ENCODE results near the gene ARL17B.
A peak's percentile ranks its signal among the peaks of the same experiment; 100 is the strongest.
"Not testable (repeated sequence)": the region's sequence is repeated elsewhere in the genome, so short reads cannot be mapped to it uniquely, and the experiment has no call there.

The ARL17B gene

DNA sequence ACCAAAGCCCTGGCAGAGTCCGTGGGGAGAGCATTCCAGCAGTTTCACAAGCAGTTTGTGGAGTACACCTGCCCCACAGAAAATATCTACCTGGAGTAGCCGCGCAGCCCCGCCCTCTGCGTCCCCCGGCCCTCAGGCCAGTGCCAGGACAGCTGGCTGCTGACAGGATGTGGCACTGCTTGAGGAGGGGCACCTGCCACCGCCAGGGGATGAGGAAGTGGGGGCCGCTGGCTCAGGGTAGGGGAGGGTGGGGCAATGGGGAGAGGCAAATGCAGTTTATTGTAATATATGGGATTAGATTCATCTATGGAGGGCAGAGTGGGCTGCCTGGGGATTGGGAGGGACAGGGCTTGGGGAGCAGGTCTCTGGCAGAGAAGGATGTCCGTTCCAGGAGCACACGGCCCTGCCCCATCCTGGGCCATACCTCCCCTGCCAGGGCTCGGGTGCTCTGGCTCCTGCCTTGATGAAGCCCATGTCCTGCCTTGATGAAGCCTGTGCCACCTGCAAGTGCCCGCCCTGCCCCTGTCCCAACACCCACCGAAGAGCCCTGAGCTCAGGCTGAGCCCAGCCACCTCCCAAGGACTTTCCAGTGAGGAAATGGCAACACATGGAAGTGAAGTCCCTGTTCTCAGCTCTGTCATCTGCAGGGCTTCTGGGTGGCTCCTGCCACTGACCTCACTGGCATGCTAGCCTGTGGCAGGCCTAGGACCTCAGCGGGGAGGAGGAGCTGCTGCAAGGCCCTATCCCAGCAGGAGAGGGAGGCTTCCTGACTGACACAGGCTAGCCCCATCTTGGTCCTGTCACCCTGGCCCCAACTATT is 116.4 kb downstream of the ARL17B start:
- DNase-seq, result not testable (repeated sequence)

DNA sequence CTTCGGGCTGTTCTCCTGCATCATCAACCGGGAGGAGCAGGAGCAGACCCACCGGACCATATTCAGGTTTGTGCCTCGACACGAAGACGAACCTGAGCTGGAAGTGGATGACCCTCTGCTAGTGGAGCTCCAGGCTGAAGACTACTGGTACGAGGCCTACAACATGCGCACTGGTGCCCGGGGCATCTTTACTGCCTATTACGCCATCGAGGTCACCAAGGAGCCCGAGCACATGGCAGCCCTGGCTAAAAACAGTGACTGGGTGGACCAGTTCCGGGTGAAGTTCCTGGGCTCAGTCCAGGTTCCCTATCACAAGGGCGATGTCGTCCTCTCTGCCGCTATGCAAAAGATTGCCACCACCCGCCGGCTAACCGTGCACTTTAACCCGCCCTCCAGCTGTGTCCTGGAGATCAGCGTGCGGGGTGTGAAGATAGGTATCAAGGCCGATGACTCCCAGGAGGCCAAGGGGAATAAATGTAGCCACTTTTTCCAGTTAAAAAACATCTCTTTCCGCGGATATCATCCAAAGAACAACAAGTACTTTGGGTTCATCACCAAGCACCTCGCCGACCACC is 117.1 kb downstream of the ARL17B start:
- DNase-seq, result not testable (repeated sequence)

- DNase-seq, result not testable (repeated sequence)
Measured at GRCh38 chr17:46243928-46244327, 117.6 kb downstream of the ARL17B start.

DNA sequence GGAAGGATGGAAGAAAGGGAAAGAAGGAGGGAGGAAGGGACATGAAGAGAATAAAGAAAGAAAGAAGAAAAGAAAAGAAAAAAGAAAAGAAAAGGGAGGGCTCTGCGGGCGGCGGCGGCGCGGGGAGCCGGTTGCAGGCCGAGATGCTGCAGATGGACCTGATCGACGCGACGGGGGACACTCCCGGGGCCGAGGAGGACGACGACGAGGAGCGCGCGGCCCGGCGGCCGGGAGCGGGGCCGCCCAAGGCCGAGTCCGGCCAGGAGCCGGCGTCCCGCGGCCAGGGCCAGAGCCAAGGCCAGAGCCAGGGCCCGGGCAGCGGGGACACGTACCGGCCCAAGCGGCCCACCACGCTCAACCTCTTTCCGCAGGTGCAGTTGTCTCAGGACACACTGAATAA is 118.1 kb downstream of the ARL17B start:
- not testable (repeated sequence) for DNase-seq

DNA sequence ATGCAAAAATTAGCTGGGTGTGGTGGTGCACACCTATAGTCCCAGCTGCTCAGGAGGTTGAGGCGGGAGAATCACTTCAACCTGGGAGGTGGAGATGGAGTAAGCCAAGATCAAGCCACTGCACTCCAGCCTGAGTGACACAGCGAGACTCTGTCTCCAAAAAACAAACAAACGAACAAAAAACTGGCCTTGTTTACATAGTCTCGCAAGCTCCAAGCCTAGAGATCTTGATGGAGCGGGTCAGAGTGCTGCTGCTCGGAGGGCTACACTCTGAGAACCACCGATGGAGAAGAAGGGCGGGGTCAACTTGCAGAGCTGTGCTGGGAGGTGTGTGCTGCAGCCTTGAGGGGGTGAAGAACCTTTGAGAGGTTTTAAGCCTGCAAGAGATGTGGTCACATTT is 130.2 kb downstream of the ARL17B start:
- DNase-seq, result not testable (repeated sequence)

DNA sequence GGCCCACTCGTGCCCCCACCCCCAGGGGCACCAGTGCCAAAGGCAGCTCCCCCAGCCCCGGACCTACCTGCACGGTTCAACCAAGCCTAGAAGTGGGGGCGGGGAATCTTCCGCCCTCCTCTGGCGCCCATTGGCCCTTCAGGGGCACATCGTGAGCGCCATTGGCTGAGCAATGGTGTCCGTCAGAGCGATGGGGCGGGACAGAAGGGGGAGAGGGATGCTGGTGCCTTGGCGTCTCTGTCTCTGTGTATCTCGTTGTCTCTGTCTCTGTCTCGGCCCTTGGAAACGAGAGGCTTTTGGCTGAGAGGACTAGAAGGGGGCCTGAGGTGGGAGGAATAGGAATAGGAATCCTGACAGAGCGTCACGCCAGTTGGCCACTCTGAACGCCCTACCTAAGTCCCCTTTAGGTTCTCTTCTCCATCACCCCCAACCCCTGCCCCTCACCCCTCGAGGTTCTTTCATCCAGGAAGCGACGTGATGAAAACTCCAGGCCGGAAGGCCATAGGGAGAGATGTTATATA is 136.2 kb downstream of the ARL17B start:
- peak; percentile 83 to 91 for DNase-seq

- not testable (repeated sequence) for DNase-seq
Measured at GRCh38 chr17:46224864-46225263, 136.7 kb downstream of the ARL17B start.

All from NCI-H187 (cell line).